Astrocyte (in vitro differentiated cells and primary cell): ENCODE data around the gene KRT40. TPM values are rescaled to one million over a fixed set of nuclear protein-coding genes. Genes with fewer than 3 reads are reported as not detected.

Experiments used
- DNase-seq: peaks from one replicate; pipeline ENCODE4 v3.0.0-alpha.2; 2010; ENCODE audit warnings: low read depth
- FAIRE-seq: peaks from 2 replicates; lab custom pipeline; 2011; peaks lifted over from hg19 to GRCh38; lab: Jason Lieb, UNC
- H2AFZ ChIP-seq: 2 replicates; pipeline ENCODE4 v1.6.0; 2012; ENCODE audit warnings: low read depth, low read length, inconsistent platforms
- H3K27ac ChIP-seq: 2 replicates; pipeline ENCODE4 v1.5.1; 2011; ENCODE audit warnings: low read depth, low read length, inconsistent platforms
- H3K27me3 ChIP-seq: 2 replicates; pipeline ENCODE4 v1.6.0; 2011; ENCODE audit warnings: low read length, inconsistent platforms; ENCODE audit not compliant: insufficient read depth
- H3K36me3 ChIP-seq: 2 replicates; pipeline ENCODE4 v1.5.1; 2011; ENCODE audit warnings: low read length, inconsistent platforms; ENCODE audit not compliant: insufficient read depth
- H3K4me1 ChIP-seq: 2 replicates; pipeline ENCODE4 v1.5.1; 2011; ENCODE audit warnings: low read length, inconsistent platforms; ENCODE audit not compliant: insufficient read depth
- H3K4me2 ChIP-seq: 2 replicates; pipeline ENCODE4 v1.6.0; 2012; ENCODE audit warnings: low read length, inconsistent platforms
- H3K4me3 ChIP-seq: 2 replicates; pipeline ENCODE4 v1.5.1; 2011; ENCODE audit warnings: low read depth, mild to moderate bottlenecking, low read length, inconsistent platforms; ENCODE audit not compliant: insufficient read depth
- H3K79me2 ChIP-seq: 2 replicates; pipeline ENCODE4 v1.6.0; 2012; ENCODE audit warnings: mild to moderate bottlenecking, low read length, inconsistent platforms; ENCODE audit not compliant: insufficient read depth
- H3K9ac ChIP-seq: 2 replicates; pipeline ENCODE4 v1.6.0; 2012; ENCODE audit warnings: mild to moderate bottlenecking, low read length, inconsistent platforms
- H3K9me3 ChIP-seq: 2 replicates; pipeline ENCODE4 v1.5.1; 2012; ENCODE audit warnings: low read depth, mild to moderate bottlenecking, low read length, inconsistent platforms; ENCODE audit not compliant: insufficient read depth
- H4K20me1 ChIP-seq: 2 replicates; pipeline ENCODE4 v1.6.0; 2012; ENCODE audit warnings: low read length, inconsistent platforms; ENCODE audit not compliant: insufficient read depth
- H3K27ac Mint-ChIP-seq: one replicate; pipeline ENCODE4 v1.8.0; 2021; ENCODE audit warnings: mild to moderate bottlenecking, mixed read lengths; ENCODE audit not compliant: unreplicated experiment
- H3K27me3 Mint-ChIP-seq: one replicate; pipeline ENCODE4 v1.8.0; 2021; ENCODE audit warnings: low read depth, mixed read lengths; ENCODE audit not compliant: unreplicated experiment
- H3K36me3 Mint-ChIP-seq: one replicate; pipeline ENCODE4 v1.8.0; 2021; ENCODE audit warnings: low read depth, mixed read lengths; ENCODE audit not compliant: unreplicated experiment
- H3K4me1 Mint-ChIP-seq: one replicate; pipeline ENCODE4 v1.8.0; 2021; ENCODE audit warnings: low read depth, mixed read lengths; ENCODE audit not compliant: unreplicated experiment
- H3K4me3 Mint-ChIP-seq: one replicate; pipeline ENCODE4 v1.8.0; 2021; ENCODE audit warnings: mild to moderate bottlenecking, moderate library complexity, mixed read lengths; ENCODE audit not compliant: unreplicated experiment
- H3K9me3 Mint-ChIP-seq: one replicate; pipeline ENCODE4 v1.8.0; 2021; ENCODE audit warnings: mild to moderate bottlenecking, mixed read lengths; ENCODE audit not compliant: unreplicated experiment
- CTCF ChIP-seq: IDR thresholded peaks from 2 replicates; pipeline ENCODE4 v1.5.1; 2011; ENCODE audit warnings: low read depth, mild to moderate bottlenecking, inconsistent platforms, low read length, moderate library complexity; ENCODE audit not compliant: insufficient read depth
- EZH2 ChIP-seq: IDR thresholded peaks from 2 replicates; pipeline ENCODE4 v1.6.1; 2012; ENCODE audit warnings: mild to moderate bottlenecking, low read length, inconsistent platforms; ENCODE audit not compliant: insufficient read depth
- total RNA-seq: library from RNA; stranded (reverse); gene quantifications from 2 replicates; pipeline ENCODE4 v1.2.1, GENCODE V29; 2021

KRT40 gene
- total RNA-seq, 1 donor from 2014 or later, result not detected

GRCh38 chr17:40937384-40937819, 46.7 kb downstream of the KRT40 start, which contains the start of gene KRT23:
KRT23 (minus strand) TSS chr17:40937646; CDS start chr17:40936603, 1,043 bp downstream.
- H3K36me3 Mint-ChIP-seq, result no peaks in the 10 kb centered on the region
- FAIRE-seq, result no peak
- peak within 1 kb of the TSS; percentile 29 for H3K27ac ChIP-seq
- H3K27me3 ChIP-seq, result no peaks in the 10 kb centered on the region
- no peaks in the 10 kb centered on the region for H4K20me1 ChIP-seq
- H3K36me3 ChIP-seq, result no peaks in the 10 kb centered on the region
- H2AFZ ChIP-seq, result peak within 1 kb of the TSS; percentile 50
- H3K4me2 ChIP-seq, result peak within 1 kb of the TSS; percentile 14
- H3K4me1 Mint-ChIP-seq, result peaks cover 9% of the 10 kb centered on the region
- H3K27ac Mint-ChIP-seq, result no peak within 1 kb of the TSS
- peak; percentile 75 for DNase-seq
- peaks cover 2% of the 10 kb centered on the region for H3K9me3 Mint-ChIP-seq
- TF ChIP-seq EZH2, result no peak
- TF ChIP-seq CTCF, result no peak
- H3K9me3 ChIP-seq, result no peaks in the 10 kb centered on the region
- H3K4me3 Mint-ChIP-seq, result no peak within 1 kb of the TSS
- no peaks in the 10 kb centered on the region for H3K27me3 Mint-ChIP-seq
- H3K4me1 ChIP-seq, result peaks cover 17% of the 10 kb centered on the region
- no peaks in the 10 kb centered on the region for H3K79me2 ChIP-seq
- peak within 1 kb of the TSS; percentile 48 for H3K9ac ChIP-seq
- no peak within 1 kb of the TSS for H3K4me3 ChIP-seq

GRCh38 chr17:40936976-40937375, 47.1 kb downstream of the KRT40 start:
- Histone ChIP-seq H3K27ac (peak overlapping the region; percentile 29), H3K36me3 (no peaks in the 10 kb centered on the region), H3K9me3 (no peaks in the 10 kb centered on the region), H2AFZ (peak overlapping the region; percentile 50), H3K4me3 (no peak overlapping the region), H3K4me1 (peaks cover 17% of the 10 kb centered on the region), H3K79me2 (no peaks in the 10 kb centered on the region), H4K20me1 (no peaks in the 10 kb centered on the region), H3K9ac (peak overlapping the region; percentile 48), H3K27me3 (no peaks in the 10 kb centered on the region), H3K4me2 (peak overlapping the region; percentile 14)
- DNase-seq, result no peak
- no peak overlapping the region for H3K4me3 Mint-ChIP-seq
- H3K36me3 Mint-ChIP-seq, result no peaks in the 10 kb centered on the region
- no peak overlapping the region for H3K27ac Mint-ChIP-seq
- FAIRE-seq, result no peak
- H3K9me3 Mint-ChIP-seq, result peaks cover 2% of the 10 kb centered on the region
- TF ChIP-seq CTCF (no peak), EZH2 (no peak)
- no peaks in the 10 kb centered on the region for H3K27me3 Mint-ChIP-seq
- H3K4me1 Mint-ChIP-seq, result peaks cover 9% of the 10 kb centered on the region

- no peak overlapping the region for H2AFZ ChIP-seq
- H3K79me2 ChIP-seq, result no peaks in the 10 kb centered on the region
- H3K9ac ChIP-seq, result peak overlapping the region; percentile 48
- no peaks in the 10 kb centered on the region for H3K27me3 ChIP-seq
- no peak overlapping the region for H3K4me3 ChIP-seq
- no peak overlapping the region for H3K4me2 ChIP-seq
- H3K27ac Mint-ChIP-seq, result no peak overlapping the region
- no peak overlapping the region for H3K4me3 Mint-ChIP-seq
- H3K4me1 ChIP-seq, result peaks cover 17% of the 10 kb centered on the region
- no peaks in the 10 kb centered on the region for H4K20me1 ChIP-seq
- H3K9me3 ChIP-seq, result no peaks in the 10 kb centered on the region
- no peak overlapping the region for H3K27ac ChIP-seq
- H3K27me3 Mint-ChIP-seq, result no peaks in the 10 kb centered on the region
- no peak for FAIRE-seq
- no peaks in the 10 kb centered on the region for H3K36me3 ChIP-seq
- DNase-seq, result no peak
- H3K4me1 Mint-ChIP-seq, result peaks cover 9% of the 10 kb centered on the region
- H3K36me3 Mint-ChIP-seq, result no peaks in the 10 kb centered on the region
- H3K9me3 Mint-ChIP-seq, result peaks cover 2% of the 10 kb centered on the region
- no peak for TF ChIP-seq EZH2
- TF ChIP-seq CTCF, result no peak
These were observed 47.6 kb downstream of the KRT40 start for GRCh38 chr17:40936437-40936971.
